Activated T-helper 1 cell treated with Interleukin-2 at 50 U/mL for 16 hours (primary cell): ENCODE data around the gene TBC1D10B.
A peak's percentile ranks its signal among the peaks of the same experiment; 100 is the strongest.

Source experiments
- DNase-seq: peaks from one replicate; pipeline ENCODE4 v3.0.0-alpha.2; 2020; ENCODE audit warnings: low read depth

TBC1D10B gene

GRCh38 chr16:30372038-30372712 is 1.9 kb upstream of the TBC1D10B start:
- DNase-seq, result no peak

- no peak for DNase-seq
Measured at GRCh38 chr16:30371248-30371816, 1.0 kb upstream of the TBC1D10B start.

GRCh38 chr16:30369938-30370455 is 297 bp downstream of the TBC1D10B start:
- DNase-seq, result no peak

- DNase-seq, result no peak
Measured at GRCh38 chr16:30369091-30369937, 980 bp downstream of the TBC1D10B start.

- DNase-seq, result no peak
Measured at GRCh38 chr16:30368792-30369090, 1.6 kb downstream of the TBC1D10B start.

- DNase-seq, result no peak
Measured at GRCh38 chr16:30368122-30368791, 2.0 kb downstream of the TBC1D10B start.

- DNase-seq, result no peak
Measured at GRCh38 chr16:30367349-30368009, 2.8 kb downstream of the TBC1D10B start.

- no peak for DNase-seq
Measured at GRCh38 chr16:30366511-30366910, 3.8 kb downstream of the TBC1D10B start.

GRCh38 chr16:30365200-30365599 is 5.1 kb downstream of the TBC1D10B start:
- no peak for DNase-seq

- DNase-seq, result no peak
Measured at GRCh38 chr16:30361180-30361579, 9.1 kb downstream of the TBC1D10B start.

GRCh38 chr16:30359871-30360170 is 10.5 kb downstream of the TBC1D10B start:
- DNase-seq, result no peak

- no peak for DNase-seq
Measured at GRCh38 chr16:30358990-30359870, 11.1 kb downstream of the TBC1D10B start.

- DNase-seq, result no peak
Measured at GRCh38 chr16:30358577-30358936, 11.7 kb downstream of the TBC1D10B start.

- no peak for DNase-seq
Measured at GRCh38 chr16:30357715-30358576, 12.3 kb downstream of the TBC1D10B start.

- no peak for DNase-seq
Measured at GRCh38 chr16:30357085-30357714, 13.1 kb downstream of the TBC1D10B start.

GRCh38 chr16:30356401-30357084 is 13.8 kb downstream of the TBC1D10B start:
- no peak for DNase-seq

- no peak for DNase-seq
Measured at GRCh38 chr16:30355954-30356308, 14.4 kb downstream of the TBC1D10B start.

- peak; percentile 83 for DNase-seq
Measured at GRCh38 chr16:30355144-30355953, 14.9 kb downstream of the TBC1D10B start, which contains the start of gene CD2BP2. Gene CD2BP2 (minus strand): TSS chr16:30355308. CDS start chr16:30354681, 627 bp downstream.
